ENCODE measurements around the gene GPR146.
"Not testable (repeated sequence)": the region's sequence is repeated elsewhere in the genome, so short reads cannot be mapped to it uniquely, and the experiment has no call there.

GPR146 gene

GRCh38 chr7:1059200-1060091, 15.1 kb downstream of the GPR146 start:
- DNase-seq = no peak

GRCh38 chr7:1060315-1061072, 16.1 kb downstream of the GPR146 start:
- DNase-seq = no peak

GRCh38 chr7:1061180-1061579, 16.8 kb downstream of the GPR146 start:
- DNase-seq = no peak

GRCh38 chr7:1062296-1063294, 18.2 kb downstream of the GPR146 start:
- no peak for DNase-seq

- DNase-seq = no peak
Measured at GRCh38 chr7:1063361-1063760, 19.0 kb downstream of the GPR146 start.

- DNase-seq = no peak
Measured at GRCh38 chr7:1064581-1064980, 20.2 kb downstream of the GPR146 start.

- DNase-seq = no peak
Measured at GRCh38 chr7:1065263-1065584, 20.9 kb downstream of the GPR146 start.

GRCh38 chr7:1065585-1066241, 21.4 kb downstream of the GPR146 start:
- peak; percentile 86 for DNase-seq

GRCh38 chr7:1066242-1066588, 21.9 kb downstream of the GPR146 start:
- no peak for DNase-seq

GRCh38 chr7:1068013-1068412, 23.7 kb downstream of the GPR146 start:
- DNase-seq = no peak

GRCh38 chr7:1068619-1069018, 24.3 kb downstream of the GPR146 start:
- no peak for DNase-seq

GRCh38 chr7:1070544-1071011, 26.2 kb downstream of the GPR146 start:
- no peak for DNase-seq

- no peak for DNase-seq
Measured at GRCh38 chr7:1071731-1072254, 27.4 kb downstream of the GPR146 start.

- no peak for DNase-seq
Measured at GRCh38 chr7:1073142-1073977, 29.0 kb downstream of the GPR146 start.

- not testable (repeated sequence) for DNase-seq
Measured at GRCh38 chr7:1074018-1074417, 29.7 kb downstream of the GPR146 start.

GRCh38 chr7:1074593-1075431, 30.5 kb downstream of the GPR146 start:
- no peak for DNase-seq

GRCh38 chr7:1076184-1077072, 32.1 kb downstream of the GPR146 start:
- no peak for DNase-seq

GRCh38 chr7:1078519-1078918, 34.2 kb downstream of the GPR146 start:
- no peak for DNase-seq

- no peak for DNase-seq
Measured at GRCh38 chr7:1078985-1079384, 34.6 kb downstream of the GPR146 start.

All from activated CD4-positive, CD25-positive, alpha-beta regulatory T cell treated with anti-CD3 and anti-CD28 coated beads, Interleukin-2, amount 50 U/mL, for 72 hours (primary cell).